D721Med (cell line): ENCODE measurements around the gene EFTUD2.

Experiments
- DNase-seq: peaks from one replicate; pipeline ENCODE4 v3.0.0; 2011; ENCODE audit warnings: low spot score; ENCODE audit not compliant: insufficient read length
- FAIRE-seq: peaks from 2 replicates; lab custom pipeline; 2011; peaks lifted over from hg19 to GRCh38; lab: Jason Lieb, UNC
- TF ChIP-seq, protein P1 (sequence below): IDR thresholded peaks from 2 replicates; pipeline ENCODE4 v1.5.1; 2012; ENCODE audit warnings: mild to moderate bottlenecking, control low read depth; ENCODE audit not compliant: insufficient read depth; ENCODE audit errors: missing control alignments

Gene EFTUD2

DNA sequence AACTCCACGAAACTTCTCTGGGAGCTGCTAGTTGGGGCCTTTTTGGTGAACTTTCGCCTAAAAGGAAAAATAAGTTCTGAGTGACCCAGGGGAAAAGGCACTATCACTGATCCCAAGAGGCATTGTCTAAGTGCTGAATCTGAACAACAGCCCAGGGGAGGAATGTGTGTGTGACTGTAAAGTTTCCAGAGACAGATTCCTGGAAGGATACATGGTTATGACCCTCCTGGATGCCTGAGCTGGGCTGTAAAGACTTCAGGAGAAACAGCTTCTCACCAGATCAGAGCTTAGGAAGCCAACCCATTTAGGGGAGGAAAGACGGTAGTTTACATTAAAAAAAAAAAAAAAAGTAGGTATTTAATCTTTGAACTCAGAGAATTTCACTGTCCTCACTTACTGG, 31.4 kb downstream of the EFTUD2 start:
- no peak for DNase-seq
- FAIRE-seq, result no peak

GRCh38 chr17:44865931-44866330, 33.3 kb downstream of the EFTUD2 start:
- TF ChIP-seq, protein P1, sequence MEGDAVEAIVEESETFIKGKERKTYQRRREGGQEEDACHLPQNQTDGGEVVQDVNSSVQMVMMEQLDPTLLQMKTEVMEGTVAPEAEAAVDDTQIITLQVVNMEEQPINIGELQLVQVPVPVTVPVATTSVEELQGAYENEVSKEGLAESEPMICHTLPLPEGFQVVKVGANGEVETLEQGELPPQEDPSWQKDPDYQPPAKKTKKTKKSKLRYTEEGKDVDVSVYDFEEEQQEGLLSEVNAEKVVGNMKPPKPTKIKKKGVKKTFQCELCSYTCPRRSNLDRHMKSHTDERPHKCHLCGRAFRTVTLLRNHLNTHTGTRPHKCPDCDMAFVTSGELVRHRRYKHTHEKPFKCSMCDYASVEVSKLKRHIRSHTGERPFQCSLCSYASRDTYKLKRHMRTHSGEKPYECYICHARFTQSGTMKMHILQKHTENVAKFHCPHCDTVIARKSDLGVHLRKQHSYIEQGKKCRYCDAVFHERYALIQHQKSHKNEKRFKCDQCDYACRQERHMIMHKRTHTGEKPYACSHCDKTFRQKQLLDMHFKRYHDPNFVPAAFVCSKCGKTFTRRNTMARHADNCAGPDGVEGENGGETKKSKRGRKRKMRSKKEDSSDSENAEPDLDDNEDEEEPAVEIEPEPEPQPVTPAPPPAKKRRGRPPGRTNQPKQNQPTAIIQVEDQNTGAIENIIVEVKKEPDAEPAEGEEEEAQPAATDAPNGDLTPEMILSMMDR, result no peak
- no peak for DNase-seq
- FAIRE-seq, result no peak

More for the DNA sequence above, 31.4 kb downstream of the EFTUD2 start:
- TF ChIP-seq, protein P1, result no peak

GRCh38 chr17:44865231-44865660, 34.0 kb downstream of the EFTUD2 start:
- DNase-seq, result peak; percentile 63
- TF ChIP-seq, protein P1, result peak; percentile 95
- FAIRE-seq, result no peak

DNA sequence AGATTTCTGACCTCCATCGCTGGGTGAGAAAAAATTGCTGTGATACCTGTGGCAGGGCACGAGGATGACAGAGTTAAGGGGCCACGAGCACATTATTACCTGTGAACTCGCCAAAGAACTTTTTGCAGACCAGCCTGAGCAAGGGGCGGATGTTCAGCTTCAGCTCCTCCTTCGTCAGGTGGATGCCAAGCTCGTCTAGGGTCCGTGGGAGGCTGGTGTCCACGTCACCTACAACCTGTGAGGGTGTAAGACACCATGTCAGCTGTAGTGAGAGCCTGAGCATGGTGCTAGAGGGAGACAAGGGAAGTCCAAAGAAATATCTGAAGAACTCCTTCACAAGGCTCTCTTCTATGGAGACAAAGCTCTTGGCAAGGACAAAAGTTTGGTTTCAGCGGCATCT, 34.4 kb downstream of the EFTUD2 start:
- no peak for FAIRE-seq
- DNase-seq, result no peak
- TF ChIP-seq, protein P1, result no peak

- TF ChIP-seq, protein P1, result no peak
- FAIRE-seq, result no peak
- no peak for DNase-seq
Observed at GRCh38 chr17:44863061-44863918, 36.0 kb downstream of the EFTUD2 start.

- no peak for FAIRE-seq
- TF ChIP-seq, protein P1, result no peak
- no peak for DNase-seq
Observed at GRCh38 chr17:44862278-44862914, 36.8 kb downstream of the EFTUD2 start.
